SJSA1 (cell line): Measurements from ENCODE around the gene PLCB1. TPM values are rescaled to one million over a fixed set of nuclear protein-coding genes. Genes with fewer than 3 reads are reported as not detected.
"Not testable (repeated sequence)": the region's sequence is repeated elsewhere in the genome, so short reads cannot be mapped to it uniquely, and the experiment has no call there.

Experiments
- DNase-seq, 2 experiments: peaks; one replicate each; pipeline ENCODE4 v3.0.0-alpha.2; 2015 to 2020; ENCODE audit warnings: low spot score in 2 of 2, low read depth in 1 of 2
- H3K27ac ChIP-seq: fragments of 250-450 bp; sonication (Bioruptor Pico); 2 replicates; pipeline ENCODE4 v1.5.1; 2020; ENCODE audit warnings: mild to moderate bottlenecking, moderate library complexity
- H3K27me3 ChIP-seq: fragments of 250-450 bp; sonication (Bioruptor Pico); replicated peaks from 2 replicates; pipeline ENCODE4 v1.5.1; 2020; ENCODE audit warnings: mild to moderate bottlenecking, moderate library complexity
- H3K36me3 ChIP-seq: fragments of 250-450 bp; sonication (Bioruptor Pico); 2 replicates; pipeline ENCODE4 v1.5.1; 2020; ENCODE audit warnings: mild to moderate bottlenecking
- H3K4me1 ChIP-seq: fragments of 250-450 bp; sonication (Bioruptor Pico); replicated peaks from 2 replicates; pipeline ENCODE4 v1.6.1; 2021; ENCODE audit warnings: mild to moderate bottlenecking
- H3K4me3 ChIP-seq: fragments of 250-450 bp; sonication (Bioruptor Pico); 2 replicates; pipeline ENCODE4 v1.5.1; 2020; ENCODE audit warnings: mild to moderate bottlenecking
- H3K9me3 ChIP-seq: fragments of 250-450 bp; sonication (Bioruptor Pico); replicated peaks from 2 replicates; pipeline ENCODE4 v1.5.1; 2020; ENCODE audit warnings: mild to moderate bottlenecking
- total RNA-seq: library from RNA; depleted of rRNA; stranded (reverse); fragments of >200 nt; shearing (Covaris generic); gene quantifications from 2 replicates; pipeline ENCODE4 v1.2.3, GENCODE V29; 2014

Gene PLCB1
- total RNA-seq, 1 experiment from 2014 or later, result 10.0 TPM

- Histone ChIP-seq H3K4me1 (no peaks in the 10 kb centered on the region; the same call in 1 of the 2 replicates), H3K4me3 (no peak overlapping the region), H3K36me3 (no peaks in the 10 kb centered on the region), H3K9me3 (peaks cover 7% of the 10 kb centered on the region), H3K27me3 (peaks cover 20% of the 10 kb centered on the region), H3K27ac (no peak overlapping the region)
- DNase-seq, result no peak
Measured at GRCh38 chr20:8155812-8156211, 23.7 kb downstream of the PLCB1 start.

GRCh38 chr20:8156235-8157079, 24.4 kb downstream of the PLCB1 start:
- Histone ChIP-seq H3K27ac (no peak overlapping the region), H3K4me1 (no peaks in the 10 kb centered on the region; the same call in 1 of the 2 replicates), H3K9me3 (peaks cover 7% of the 10 kb centered on the region), H3K4me3 (no peak overlapping the region), H3K36me3 (no peaks in the 10 kb centered on the region), H3K27me3 (peaks cover 20% of the 10 kb centered on the region)
- DNase-seq, result peak in 1 of 2 experiments; percentile 58

- H3K4me3 ChIP-seq, DNase-seq, H3K4me1 ChIP-seq, H3K9me3 ChIP-seq, H3K27ac ChIP-seq, H3K36me3 ChIP-seq: not testable (repeated sequence)
- peaks cover 24% of the 10 kb centered on the region for H3K27me3 ChIP-seq
Measured at GRCh38 chr20:8159217-8159616, 27.2 kb downstream of the PLCB1 start.

- no peaks in the 10 kb centered on the region; the same call in 1 of the 2 replicates for H3K4me1 ChIP-seq
- no peaks in the 10 kb centered on the region for H3K36me3 ChIP-seq
- H3K27me3 ChIP-seq, result peaks cover 23% of the 10 kb centered on the region
- H3K9me3 ChIP-seq, result peaks cover 7% of the 10 kb centered on the region
- H3K27ac ChIP-seq, result no peak overlapping the region
- no peak for DNase-seq
- H3K4me3 ChIP-seq, result no peak overlapping the region
Measured at GRCh38 chr20:8161264-8162071, 29.4 kb downstream of the PLCB1 start.

- H3K4me3 ChIP-seq, result no peak overlapping the region
Measured at GRCh38 chr20:8162610-8163009, 30.5 kb downstream of the PLCB1 start.

GRCh38 chr20:8163543-8163942, 31.5 kb downstream of the PLCB1 start:
- H3K9me3 ChIP-seq, result peaks cover 7% of the 10 kb centered on the region
- no peak overlapping the region for H3K27ac ChIP-seq
- no peak for DNase-seq
- no peak overlapping the region for H3K4me3 ChIP-seq
- H3K36me3 ChIP-seq, result no peaks in the 10 kb centered on the region
- H3K4me1 ChIP-seq, result no peaks in the 10 kb centered on the region
- H3K27me3 ChIP-seq, result peaks cover 16% of the 10 kb centered on the region

More at GRCh38 chr20:8162610-8163009, 30.5 kb downstream of the PLCB1 start:
- Histone ChIP-seq H3K36me3 (no peaks in the 10 kb centered on the region), H3K27me3 (peaks cover 23% of the 10 kb centered on the region), H3K9me3 (peaks cover 7% of the 10 kb centered on the region), H3K4me1 (no peaks in the 10 kb centered on the region), H3K27ac (no peak overlapping the region)
- no peak for DNase-seq

GRCh38 chr20:8166730-8167129, 34.7 kb downstream of the PLCB1 start:
- no peaks in the 10 kb centered on the region for H3K4me1 ChIP-seq
- no peak for DNase-seq
- no peak overlapping the region for H3K4me3 ChIP-seq
- no peak overlapping the region for H3K27ac ChIP-seq
- H3K36me3 ChIP-seq, result no peaks in the 10 kb centered on the region
- H3K27me3 ChIP-seq, result peaks cover 23% of the 10 kb centered on the region; the same call in 1 of the 2 replicates
- H3K9me3 ChIP-seq, result no peaks in the 10 kb centered on the region

- Histone ChIP-seq H3K27ac (no peak overlapping the region), H3K9me3 (no peaks in the 10 kb centered on the region), H3K27me3 (peaks cover 15% of the 10 kb centered on the region; the same call in 1 of the 2 replicates), H3K4me1 (no peaks in the 10 kb centered on the region), H3K36me3 (no peaks in the 10 kb centered on the region), H3K4me3 (no peak overlapping the region)
- DNase-seq, result no peak
Measured at GRCh38 chr20:8168785-8169288, 36.8 kb downstream of the PLCB1 start.

GRCh38 chr20:8170921-8171320, 38.9 kb downstream of the PLCB1 start:
- no peaks in the 10 kb centered on the region for H3K9me3 ChIP-seq
- H3K36me3 ChIP-seq, result no peaks in the 10 kb centered on the region
- no peaks in the 10 kb centered on the region for H3K4me1 ChIP-seq
- no peak for DNase-seq
- H3K27me3 ChIP-seq, result 0 out of 2 replicates have a peak, but pooled peaks cover 6% of the 10 kb centered on the region
- H3K27ac ChIP-seq, result no peak overlapping the region
- no peak overlapping the region for H3K4me3 ChIP-seq

GRCh38 chr20:8172191-8172590, 40.1 kb downstream of the PLCB1 start:
- Histone ChIP-seq H3K4me1 (no peaks in the 10 kb centered on the region), H3K27ac (no peak overlapping the region), H3K4me3 (no peak overlapping the region), H3K27me3 (peaks cover 6% of the 10 kb centered on the region; the same call in 1 of the 2 replicates), H3K9me3 (no peaks in the 10 kb centered on the region), H3K36me3 (no peaks in the 10 kb centered on the region)
- DNase-seq, result no peak

- no peak overlapping the region for H3K27ac ChIP-seq
- no peaks in the 10 kb centered on the region; the same call in 1 of the 2 replicates for H3K27me3 ChIP-seq
- no peak for DNase-seq
- no peaks in the 10 kb centered on the region for H3K9me3 ChIP-seq
- H3K36me3 ChIP-seq, result no peaks in the 10 kb centered on the region
- H3K4me1 ChIP-seq, result no peaks in the 10 kb centered on the region
- H3K4me3 ChIP-seq, result no peak overlapping the region
Measured at GRCh38 chr20:8175741-8176675, 43.9 kb downstream of the PLCB1 start.

GRCh38 chr20:8183526-8183925, 51.5 kb downstream of the PLCB1 start:
- no peak overlapping the region for H3K27ac ChIP-seq
- H3K9me3 ChIP-seq, result no peaks in the 10 kb centered on the region
- no peak overlapping the region for H3K4me3 ChIP-seq
- H3K4me1 ChIP-seq, result no peaks in the 10 kb centered on the region; the same call in 1 of the 2 replicates
- H3K36me3 ChIP-seq, result no peaks in the 10 kb centered on the region
- 0 out of 2 replicates have a peak, but pooled peaks cover 5% of the 10 kb centered on the region for H3K27me3 ChIP-seq
- DNase-seq, result no peak

GRCh38 chr20:8187740-8188139, 55.7 kb downstream of the PLCB1 start:
- Histone ChIP-seq H3K27me3 (0 out of 2 replicates have a peak, but pooled peaks cover 5% of the 10 kb centered on the region), H3K27ac (no peak overlapping the region), H3K9me3 (no peaks in the 10 kb centered on the region), H3K4me3 (no peak overlapping the region), H3K4me1 (no peaks in the 10 kb centered on the region; the same call in 1 of the 2 replicates), H3K36me3 (no peaks in the 10 kb centered on the region)
- DNase-seq, result no peak
